Right forelimb (tissue), 1 donor: ENCODE results near the gene ZSCAN22.
"Not testable (repeated sequence)": the region's sequence is repeated elsewhere in the genome, so short reads cannot be mapped to it uniquely, and the experiment has no call there.

Source experiments
- DNase-seq: peaks from one replicate; pipeline ENCODE4 v3.0.0-alpha.2; 2018

Gene ZSCAN22

DNA sequence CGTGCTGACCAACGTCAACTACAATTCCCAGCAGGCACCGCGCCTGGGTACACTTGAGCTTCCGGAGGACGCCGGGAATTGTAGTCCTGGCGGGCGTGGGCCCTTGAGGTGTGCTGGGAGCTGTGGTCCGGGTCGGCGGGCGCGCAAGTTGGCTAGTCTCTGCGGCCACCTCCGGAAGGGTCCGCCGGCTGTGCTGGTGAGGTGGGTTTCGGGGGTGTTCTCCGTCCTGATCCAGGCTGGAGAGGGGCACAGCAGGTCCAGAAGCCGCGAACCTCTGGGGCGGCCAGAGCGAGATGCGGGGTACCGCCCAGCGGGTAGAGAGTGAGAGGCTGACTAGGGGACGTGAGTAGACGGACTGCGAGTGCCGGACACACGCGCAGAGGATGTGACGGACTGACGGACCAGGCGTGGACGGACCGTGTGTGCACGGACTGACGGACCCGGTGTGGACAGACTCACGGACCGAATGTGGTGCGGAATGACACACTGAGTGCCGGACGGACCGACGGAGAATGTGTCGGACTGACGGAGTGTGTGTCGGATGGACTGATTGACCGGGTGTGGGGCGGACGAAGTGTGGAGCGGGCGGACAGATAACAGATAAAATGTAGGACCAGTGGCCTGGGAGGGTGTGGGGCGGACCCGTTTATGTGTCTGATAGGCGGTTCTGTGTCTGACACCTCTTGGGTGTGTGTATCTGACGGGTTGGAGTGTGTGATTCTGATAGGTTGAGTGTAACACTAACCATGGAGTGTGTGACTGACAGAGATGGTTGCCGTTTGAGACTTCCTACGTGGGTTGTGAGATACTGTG is at the start of gene ZSCAN22:
TSS of gene ZSCAN22 (plus strand) at position 81 of the 813 bp plus-strand sequence. CDS start 7,809 bp downstream, outside the sequence.
- peak; percentile 97 for DNase-seq

DNA sequence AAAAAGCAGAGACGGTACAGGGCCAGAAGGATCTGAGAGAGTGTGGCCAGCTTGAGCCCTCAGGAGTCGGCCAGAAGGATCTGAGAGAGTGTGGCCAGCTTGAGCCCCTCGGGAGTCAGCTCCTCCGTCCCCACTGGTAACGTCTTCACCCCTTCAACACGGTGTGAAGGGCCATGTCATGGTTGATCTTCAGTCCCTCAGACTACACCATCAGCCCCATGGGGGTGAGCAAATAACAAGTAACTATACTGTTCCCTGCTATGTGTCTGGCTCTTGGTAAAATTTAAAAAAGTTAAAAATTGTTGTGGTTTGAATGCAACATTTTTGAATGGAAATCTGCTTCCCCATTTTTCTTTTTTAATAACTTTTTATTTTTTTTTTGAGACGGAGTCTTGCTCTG is 49.6 kb upstream of the ZSCAN22 start:
- no peak for DNase-seq

DNA sequence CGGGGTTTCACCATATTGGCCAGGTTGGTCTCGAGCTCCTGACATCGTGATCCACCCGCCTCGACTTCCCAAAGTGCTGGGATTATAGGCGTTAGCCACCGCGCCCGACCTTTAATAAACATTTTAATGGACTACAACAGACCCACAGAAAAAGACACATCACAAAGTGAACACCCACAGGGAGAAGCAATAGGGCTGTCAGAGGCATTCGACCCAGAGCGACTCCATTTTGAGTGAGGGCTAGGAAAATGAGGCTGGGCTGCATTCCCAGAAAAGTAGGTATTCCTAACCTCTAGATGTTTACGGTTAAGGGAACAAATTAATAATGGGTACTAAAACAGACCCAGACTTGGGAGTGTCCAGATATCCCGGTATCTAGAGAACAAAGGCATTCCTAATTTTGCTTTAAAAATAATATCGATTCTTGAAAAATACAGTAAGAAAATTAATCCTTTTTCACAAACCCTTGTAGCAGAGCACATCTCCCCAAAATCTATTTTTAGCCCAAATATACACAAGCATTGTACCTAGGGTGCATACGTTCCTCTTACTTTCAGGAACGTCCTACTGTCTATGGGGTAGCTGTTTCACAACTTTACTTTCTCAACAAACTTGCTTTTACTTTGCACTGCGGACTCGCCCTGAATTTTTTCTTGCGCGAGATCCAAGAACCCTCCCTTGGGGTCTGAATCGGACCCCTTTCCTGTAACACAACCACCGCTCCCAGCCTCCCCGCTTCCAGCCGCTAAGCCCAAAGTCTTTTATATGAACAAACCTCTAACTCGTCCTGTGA is 48.9 kb upstream of the ZSCAN22 start:
- DNase-seq: no peak

DNA sequence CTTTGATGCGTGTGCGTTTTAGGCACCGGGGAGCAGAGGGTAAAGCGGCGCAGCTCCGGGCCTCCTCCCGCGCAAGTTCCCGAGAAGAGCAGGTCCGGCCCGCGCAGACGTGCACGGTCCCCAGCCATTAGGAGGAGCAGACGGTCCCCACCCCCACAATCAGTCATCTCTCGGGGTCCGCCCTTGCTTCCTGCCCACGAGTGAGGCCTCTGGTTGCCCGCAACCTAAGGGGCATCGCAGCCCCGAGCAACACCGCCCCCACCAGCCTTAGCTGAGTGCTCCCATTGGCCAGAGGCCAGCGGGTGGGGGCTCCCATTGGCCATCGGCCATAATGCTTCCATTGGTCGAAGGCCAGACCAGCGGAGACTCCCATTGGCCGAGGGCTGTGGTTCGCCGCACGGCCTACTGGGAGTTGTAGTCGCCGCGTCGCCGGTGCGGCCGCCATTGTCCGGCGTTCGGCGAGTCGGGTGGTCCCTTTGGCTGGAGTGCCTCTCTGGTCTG is 48.2 kb upstream of the ZSCAN22 start, which contains the start of gene ZNF8:
TSS of gene ZNF8 (plus strand) at position 415 of the 501 bp plus-strand sequence. CDS start 127 bp downstream, outside the sequence.
- DNase-seq: peak; percentile 99

DNA sequence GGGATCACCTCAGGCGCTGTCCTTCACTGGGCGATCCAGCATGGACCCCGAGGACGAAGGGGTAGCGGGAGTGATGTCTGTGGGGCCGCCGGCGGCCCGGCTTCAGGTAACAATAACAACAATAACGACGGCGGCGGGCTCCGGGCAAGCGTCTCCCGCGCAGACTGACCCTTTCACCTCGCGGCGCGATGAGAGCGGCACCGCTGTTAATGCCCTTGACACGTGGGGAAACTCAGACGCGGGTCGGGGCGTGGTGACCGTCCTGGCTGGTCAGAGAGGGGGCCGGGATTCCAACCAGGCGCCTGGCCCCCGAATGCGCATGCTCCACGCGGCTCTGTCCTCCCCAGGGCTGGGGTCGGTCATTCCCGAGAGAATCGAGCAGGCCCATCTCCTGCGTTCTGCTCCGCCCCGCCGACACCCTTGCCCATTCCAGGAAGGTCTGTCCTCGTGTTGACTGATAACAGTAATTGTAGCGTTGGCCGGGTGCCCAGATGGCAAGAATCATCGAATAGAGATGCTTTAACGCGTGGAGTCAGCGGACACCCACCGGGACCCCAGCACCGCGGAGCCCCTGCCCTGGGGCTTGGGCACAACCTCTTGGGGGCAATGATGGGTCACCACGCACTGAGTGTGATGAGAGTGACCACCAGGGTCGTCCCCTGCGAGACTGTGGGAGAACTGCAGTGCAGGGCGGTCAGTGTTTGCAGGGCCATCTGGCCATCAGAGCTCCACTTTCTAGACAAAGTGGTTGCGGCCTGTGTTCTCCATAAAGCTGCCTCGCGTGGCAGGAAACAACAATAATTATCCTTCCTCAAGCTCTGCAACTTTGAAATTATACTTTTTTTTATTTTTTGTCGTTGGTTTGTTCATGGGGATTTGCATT is 47.5 kb upstream of the ZSCAN22 start:
- DNase-seq: peak; percentile 76

DNA sequence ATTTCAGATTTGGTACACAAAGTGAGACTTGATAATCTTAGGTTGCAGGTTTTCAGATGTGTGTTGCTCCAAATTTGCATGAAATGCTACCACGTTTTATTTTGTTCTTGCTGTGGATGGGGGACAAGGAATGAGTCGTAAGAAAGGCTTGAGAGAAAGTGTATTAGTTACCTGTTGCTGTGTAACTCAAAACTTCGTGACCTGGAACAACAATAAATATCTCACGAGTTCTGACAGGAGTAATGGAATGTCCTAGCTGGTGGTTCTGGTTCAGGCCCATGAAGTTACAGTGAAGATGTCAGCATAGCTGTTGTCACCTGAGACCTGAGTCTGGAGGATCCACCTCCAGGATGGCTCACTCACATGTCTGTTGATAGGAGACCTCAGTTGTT is 46.9 kb upstream of the ZSCAN22 start:
- DNase-seq: no peak

DNA sequence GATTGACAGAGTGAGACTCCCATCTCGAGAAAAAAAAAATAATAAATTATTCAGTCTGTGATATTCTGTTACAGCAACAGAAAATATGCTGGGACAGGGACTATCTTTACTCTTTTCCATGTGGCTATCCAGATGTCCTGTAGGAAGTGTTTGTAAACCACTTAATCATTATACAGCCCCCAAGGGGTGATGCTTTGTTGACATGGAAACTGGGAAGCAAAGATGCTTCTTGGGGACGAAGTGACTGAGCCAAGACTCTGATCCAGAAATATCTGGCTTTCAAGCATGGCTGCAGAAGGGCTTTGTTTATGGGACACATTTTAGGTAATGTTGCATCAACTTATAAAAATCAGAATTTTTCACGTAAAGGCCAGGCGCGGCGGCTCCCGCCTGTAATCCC is 42.6 kb upstream of the ZSCAN22 start:
- DNase-seq: no peak

DNA sequence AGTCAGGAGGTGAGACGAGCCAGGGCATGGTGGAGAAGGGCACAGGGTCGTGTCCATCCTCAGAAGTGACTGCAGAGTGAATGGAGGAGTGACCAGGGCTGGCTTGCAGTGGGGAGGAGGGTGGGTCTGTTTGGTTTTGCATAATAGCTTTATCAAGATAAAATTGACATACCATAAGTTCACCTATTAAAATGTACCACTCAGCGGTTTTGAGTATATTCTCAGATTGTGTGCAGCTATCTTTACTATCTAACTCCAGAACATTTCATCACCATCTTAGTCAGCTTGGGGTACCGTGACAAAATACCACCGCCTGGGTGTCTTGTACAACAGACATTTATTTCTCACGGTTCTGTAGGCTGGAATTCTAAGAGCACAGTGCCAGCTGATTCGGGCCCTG is 34.9 kb upstream of the ZSCAN22 start:
- DNase-seq: no peak

DNA sequence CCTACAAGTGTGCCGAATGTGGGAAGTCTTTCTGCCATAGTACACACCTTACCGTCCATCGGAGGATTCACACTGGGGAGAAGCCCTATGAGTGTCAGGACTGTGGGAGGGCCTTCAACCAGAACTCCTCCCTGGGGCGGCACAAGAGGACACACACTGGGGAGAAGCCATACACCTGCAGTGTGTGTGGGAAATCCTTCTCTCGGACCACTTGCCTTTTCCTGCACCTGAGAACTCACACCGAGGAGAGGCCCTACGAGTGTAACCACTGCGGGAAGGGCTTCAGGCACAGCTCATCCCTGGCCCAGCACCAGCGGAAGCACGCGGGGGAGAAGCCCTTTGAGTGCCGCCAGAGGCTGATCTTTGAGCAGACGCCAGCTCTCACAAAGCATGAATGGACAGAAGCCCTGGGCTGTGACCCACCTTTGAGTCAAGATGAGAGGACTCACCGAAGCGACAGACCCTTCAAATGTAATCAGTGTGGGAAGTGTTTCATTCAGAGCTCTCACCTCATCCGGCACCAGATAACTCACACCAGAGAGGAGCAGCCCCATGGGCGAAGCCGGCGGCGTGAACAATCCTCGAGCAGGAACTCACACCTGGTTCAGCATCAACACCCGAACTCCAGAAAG is 31.9 kb upstream of the ZSCAN22 start:
- no peak for DNase-seq

DNA sequence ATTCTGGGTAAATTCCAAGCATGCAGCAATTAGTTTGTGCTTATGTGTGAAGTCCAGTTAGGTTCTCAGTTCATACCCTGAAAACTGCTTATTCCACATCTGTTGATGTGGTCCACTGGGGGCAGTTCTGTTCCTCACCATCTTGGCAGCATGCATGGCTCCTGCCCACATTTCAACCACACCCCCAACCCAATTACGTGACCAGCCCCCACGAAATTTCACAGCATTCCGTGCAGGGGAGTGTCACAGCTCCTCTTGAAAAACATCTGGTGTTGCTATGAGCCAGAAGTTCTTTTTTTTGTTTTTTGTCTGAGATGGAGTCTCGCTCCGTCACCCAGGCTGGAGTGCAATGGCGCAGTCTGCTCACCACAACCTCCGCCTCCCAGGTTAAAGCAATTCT is 30.7 kb upstream of the ZSCAN22 start:
- DNase-seq: no peak

DNA sequence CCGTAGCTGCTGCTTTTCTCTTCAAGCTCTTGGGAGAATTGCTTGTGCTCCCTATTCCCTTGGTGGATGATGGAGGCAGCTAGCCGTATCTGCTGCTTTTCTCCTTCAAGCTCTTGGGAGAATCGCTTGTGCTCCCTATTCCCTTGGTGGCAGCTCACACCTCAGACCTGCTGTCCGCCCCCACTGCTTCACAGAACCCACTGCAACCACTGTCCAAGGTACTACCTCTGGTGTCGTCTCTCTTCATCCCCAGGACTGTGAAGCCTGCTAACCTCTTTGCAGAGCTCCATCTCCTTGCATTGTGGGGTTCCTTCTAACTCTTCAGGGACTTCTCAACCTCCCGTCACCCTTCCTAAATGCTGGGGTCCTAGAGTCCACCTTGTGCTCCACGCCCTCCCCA is 26.2 kb upstream of the ZSCAN22 start:
- DNase-seq: no peak

DNA sequence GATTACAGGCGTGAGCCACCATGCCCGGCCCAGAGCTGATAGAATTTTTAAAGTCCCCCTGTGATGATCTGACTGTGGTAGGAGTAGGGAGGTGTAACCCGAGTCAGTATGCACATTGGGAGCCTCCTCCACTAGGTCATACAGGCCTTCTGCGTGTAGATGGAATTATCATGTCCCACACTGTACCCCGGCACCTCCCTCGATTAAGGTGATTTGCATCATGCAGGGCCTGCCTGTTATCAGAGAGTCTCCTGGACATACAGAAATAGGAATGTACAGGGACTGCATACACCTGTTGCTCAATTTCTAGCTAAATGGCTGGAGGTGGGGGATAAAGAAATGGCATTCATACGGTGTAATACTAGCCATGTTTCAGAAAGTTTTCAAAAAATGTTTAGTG is 22.5 kb upstream of the ZSCAN22 start:
- no peak for DNase-seq

DNA sequence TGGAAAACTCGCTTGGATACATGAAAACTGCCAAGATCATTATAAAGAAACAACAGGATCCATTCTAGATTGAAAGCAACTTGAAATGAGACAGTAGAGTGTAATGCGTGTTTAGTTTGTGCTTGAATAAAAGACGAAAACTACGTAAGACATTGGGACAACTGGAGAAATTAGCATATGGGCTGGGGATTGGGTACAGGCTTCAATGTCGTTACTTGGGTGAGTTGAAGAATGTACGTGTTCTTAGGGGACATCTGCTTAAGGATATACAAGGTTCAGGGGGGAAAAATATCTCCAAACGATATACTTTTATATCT is 22.1 kb upstream of the ZSCAN22 start:
- no peak for DNase-seq

DNA sequence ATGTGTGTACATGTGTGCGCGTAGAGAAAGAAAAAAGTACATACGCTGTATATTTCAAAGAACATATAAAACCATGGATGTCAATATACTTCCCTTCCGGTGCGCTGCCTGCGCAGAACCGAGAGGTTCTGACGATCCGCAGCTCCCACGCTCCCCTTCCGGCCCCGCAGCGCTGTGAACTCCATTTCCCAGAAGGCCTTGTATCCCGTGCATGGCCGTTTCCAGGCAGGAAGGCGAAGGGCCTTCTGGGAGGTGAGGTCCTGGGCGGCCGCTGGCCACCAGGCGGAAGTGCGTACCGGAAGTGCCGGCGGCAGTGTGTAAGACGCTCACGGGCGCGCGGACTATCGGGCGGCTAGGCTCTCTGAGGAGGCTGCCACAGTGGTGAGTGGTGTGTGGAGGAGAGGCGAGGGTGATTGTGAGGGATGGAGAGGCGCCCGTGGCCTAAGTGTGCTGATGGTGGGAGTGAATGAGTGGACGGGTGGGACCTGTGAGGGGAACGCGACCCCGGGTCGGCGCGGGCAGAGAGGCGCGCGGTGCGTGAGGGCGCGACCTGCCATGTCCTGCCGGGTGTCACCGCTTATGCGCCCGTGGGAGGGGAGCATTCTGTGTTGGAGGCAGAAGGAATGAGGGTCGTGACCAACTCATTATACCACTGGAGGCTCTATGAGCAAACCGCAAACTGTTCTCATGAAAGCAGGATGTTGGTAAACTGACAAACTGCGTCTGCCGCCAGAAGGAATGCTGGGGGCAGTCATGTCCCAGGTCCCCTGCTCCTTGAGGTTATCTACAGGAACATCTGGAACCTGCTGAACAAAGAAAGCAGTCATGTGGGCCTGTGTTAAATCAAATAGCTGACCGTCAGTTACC is 21.5 kb upstream of the ZSCAN22 start, which contains the start of gene ERVK3-1:
TSS of gene ERVK3-1 (plus strand) at position 313 of the 867 bp plus-strand sequence. CDS start 6,792 bp downstream, outside the sequence.
- DNase-seq: peak; percentile 95

DNA sequence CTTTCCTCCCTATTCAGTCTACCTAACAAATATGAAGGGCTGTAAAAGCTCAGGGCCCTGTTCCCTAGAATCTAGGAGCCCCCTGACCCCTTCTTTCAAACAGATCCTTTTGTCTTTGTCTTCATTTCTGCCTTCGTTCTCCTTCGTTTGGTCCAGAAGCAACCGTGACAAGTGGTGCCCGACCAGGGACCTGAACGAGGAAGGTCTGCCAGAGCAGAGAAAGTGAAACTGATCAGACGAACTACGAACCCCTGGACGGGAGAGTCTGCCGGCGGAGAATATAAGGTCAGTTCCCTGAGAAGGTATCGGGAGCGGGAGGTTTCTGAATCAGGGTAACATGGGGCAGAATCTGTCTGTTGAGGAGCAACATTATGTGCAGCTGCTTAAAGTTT is 20.9 kb upstream of the ZSCAN22 start:
- no peak for DNase-seq

DNA sequence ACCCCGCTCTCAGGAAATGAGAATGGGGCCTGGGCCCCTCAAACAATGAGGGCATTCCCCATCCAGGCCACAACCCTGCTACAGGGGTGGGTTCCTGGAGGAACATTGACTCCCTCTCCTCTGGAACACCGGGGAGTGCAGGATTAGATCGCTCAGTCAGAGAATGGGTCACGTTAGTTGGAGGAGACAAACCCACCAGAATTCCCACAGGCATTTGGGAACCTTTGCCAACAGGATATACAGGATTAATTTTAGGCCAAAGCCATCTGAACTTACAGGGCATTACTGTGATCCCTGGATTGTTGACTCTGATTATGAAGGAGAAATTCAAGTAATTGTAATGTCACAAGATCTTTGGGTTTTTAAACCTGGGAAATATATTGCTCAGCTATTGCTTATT is 19.1 kb upstream of the ZSCAN22 start:
- DNase-seq: no peak

DNA sequence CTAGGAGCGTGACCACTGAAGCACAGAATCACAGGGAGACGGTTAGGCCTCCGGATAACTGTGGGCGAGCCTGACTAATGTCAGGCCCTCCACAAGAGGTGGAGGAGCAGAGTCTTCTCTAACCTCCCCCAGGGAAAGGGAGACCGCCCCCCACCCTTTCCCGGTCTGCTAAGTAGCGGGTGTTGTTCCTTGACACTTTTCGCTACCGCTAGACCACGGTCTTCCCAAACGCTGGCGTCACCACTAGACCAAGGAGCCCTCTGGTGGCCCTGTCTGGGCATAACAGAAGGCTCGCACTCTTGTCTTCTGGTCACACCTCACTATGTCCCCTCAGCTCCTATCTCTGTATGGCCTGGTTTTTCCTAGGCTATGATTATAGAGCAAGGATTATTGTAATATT is 16.1 kb upstream of the ZSCAN22 start:
- not testable (repeated sequence) for DNase-seq

DNA sequence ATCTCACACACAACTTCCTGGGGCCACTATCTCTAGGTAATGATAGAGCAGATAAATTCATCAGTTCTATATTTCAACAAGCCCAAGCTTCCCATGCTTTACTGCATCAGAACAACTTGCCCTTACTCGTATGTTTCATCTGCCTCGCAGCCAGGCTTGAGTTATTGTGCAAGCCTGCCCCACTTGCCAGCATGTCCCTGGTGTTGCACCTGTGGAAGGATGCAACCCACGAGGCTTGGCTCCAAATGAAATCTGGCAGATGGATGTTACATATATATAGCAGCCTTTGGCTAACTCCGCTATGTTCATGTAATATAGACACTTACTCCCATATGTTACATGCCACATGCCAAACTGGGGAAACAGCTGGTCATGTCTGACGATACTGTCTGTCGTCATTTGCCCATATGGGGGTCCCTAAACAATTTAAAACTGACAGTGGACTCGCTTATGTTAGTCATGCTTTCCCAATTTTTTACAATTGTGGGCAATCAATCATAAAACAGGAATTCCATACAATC is 15.4 kb upstream of the ZSCAN22 start:
- DNase-seq: no peak

DNA sequence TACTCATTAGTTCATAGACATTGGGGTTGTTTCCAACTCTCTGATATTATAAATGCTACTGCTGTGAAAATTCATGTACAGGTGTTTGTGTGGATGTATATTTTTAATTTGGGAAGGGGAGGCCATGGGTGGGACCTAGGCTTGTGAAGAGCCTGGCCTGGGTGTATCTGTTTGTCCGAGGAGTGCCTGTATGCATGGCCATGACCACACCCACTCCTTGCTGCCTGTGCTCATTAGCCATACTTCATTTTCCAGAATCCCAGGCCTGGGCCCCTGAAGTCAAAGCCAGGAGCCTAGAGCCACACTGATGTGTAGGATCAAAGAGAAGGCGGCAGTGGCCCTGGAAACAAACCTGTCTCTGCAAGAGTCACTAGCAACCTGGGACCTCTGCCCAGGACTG is 11.2 kb upstream of the ZSCAN22 start:
- no peak for DNase-seq

DNA sequence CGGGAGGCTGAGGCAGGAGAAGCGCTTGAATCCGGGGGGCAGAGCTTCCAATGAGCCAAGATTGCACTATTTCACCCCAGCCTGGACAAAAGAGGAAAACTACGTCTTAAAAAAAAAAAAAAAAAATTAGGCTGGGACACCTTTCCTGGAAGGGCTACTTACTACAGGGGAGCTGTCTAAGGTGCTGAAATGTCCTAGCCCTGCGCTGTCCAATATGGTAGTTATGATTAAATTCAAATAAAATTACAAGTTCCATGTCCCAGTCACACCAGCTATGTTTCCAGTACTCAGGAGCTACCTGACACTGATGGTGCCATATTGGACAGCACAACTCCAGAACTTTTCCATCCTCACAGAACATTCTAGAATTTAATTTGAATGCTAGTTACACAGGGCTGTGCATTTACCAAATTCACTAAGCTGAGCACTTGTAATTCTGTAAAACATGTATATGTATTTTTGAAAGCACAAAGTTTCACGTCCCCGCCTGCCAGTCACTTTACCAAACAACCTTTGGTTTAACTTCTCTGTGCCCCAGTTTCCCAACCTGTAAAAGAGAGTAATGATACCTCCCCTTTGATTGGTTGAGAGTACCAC is 9.2 kb upstream of the ZSCAN22 start:
- no peak for DNase-seq

DNA sequence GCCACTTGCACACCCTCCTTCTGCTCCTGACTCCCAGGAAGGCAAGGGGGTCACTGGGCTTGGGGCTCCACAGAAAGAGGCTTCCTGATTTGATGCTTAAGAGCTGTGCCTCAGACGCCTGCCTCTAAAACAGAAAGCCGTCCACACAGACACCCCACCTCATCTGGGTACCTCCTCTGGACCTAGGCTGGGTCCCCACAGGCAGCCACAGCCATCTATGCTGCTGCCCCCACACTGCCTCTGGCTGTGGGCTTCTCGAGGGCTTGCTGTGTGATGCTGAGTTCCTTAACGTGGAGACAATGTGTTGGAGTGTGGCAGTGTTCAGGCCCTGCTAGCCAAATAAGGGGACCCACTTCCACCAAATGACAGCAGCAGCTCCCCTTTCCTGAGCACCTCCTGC is 8.5 kb upstream of the ZSCAN22 start:
- DNase-seq: no peak
